ENCODE measurements around the gene NGEF. TPM values are rescaled to one million over a fixed set of nuclear protein-coding genes. Genes with fewer than 3 reads are reported as not detected.

NGEF gene
- total and polyA plus RNA-seq, 8 donors, result 3.3 to 7.1 (median 5.4) TPM

DNA sequence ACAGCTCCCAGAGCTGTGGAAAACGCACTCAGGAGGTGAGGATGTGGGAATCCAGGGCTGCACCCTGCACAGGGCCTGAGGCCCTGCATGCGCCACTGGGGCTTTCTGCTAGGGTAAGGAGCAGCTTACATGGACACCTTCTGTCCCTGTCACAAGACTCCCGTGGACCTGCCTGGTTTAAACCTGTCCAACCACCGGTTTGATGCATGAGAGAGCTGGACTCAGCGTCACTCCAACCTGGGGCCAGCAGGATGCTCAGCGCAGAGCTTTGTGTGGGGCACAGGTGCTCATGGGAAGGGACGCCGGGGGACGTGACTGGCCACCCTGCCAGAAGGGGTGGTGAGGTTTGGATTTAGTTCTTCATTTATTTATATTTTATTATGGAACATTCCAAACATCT, 118.8 kb downstream of the NGEF start:
- intact Hi-C loops (cut with DNase I), result no loop called here
- WGBS, 2 donors, result 91 to 94% methylated on average over 9 of the region's 9 CpGs
- no peaks in the 10 kb centered on the region for H3K9me3 ChIP-seq
- no peaks in the 10 kb centered on the region for H3K27me3 ChIP-seq
- no peak overlapping the region for H3K27ac ChIP-seq
- H3K36me3 ChIP-seq, result no peaks in the 10 kb centered on the region
- H3K4me1 ChIP-seq, result peaks cover 0 to 10% (median 6%) of the 10 kb centered on the region in 3 donors
- TF ChIP-seq, protein P1, sequence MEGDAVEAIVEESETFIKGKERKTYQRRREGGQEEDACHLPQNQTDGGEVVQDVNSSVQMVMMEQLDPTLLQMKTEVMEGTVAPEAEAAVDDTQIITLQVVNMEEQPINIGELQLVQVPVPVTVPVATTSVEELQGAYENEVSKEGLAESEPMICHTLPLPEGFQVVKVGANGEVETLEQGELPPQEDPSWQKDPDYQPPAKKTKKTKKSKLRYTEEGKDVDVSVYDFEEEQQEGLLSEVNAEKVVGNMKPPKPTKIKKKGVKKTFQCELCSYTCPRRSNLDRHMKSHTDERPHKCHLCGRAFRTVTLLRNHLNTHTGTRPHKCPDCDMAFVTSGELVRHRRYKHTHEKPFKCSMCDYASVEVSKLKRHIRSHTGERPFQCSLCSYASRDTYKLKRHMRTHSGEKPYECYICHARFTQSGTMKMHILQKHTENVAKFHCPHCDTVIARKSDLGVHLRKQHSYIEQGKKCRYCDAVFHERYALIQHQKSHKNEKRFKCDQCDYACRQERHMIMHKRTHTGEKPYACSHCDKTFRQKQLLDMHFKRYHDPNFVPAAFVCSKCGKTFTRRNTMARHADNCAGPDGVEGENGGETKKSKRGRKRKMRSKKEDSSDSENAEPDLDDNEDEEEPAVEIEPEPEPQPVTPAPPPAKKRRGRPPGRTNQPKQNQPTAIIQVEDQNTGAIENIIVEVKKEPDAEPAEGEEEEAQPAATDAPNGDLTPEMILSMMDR (IDR thresholded peaks at IDR 0.05), result no peak
- no peak overlapping the region for H3K4me3 ChIP-seq
- no peak for ATAC-seq
- no peak for DNase-seq
- no peak for FAIRE-seq

DNA sequence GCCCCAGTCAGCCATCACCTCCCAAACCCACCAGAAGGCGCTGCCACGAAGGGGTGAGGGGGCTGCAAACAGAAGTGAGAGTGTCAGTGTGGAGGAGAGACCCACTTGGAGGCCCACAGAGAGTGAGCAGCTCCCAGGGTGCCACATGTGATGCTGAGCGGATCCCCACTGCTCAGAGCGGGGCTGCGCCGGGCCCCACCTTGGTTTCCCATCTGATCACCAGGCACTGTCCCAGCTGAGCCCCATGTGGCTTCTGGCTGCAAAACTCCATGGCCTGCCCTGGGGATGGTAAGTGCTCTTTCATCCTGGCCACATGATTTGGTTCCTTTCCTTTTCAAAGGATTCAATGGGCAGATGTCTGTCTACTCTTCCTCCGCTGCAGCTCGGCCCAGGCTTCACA, 119.2 kb downstream of the NGEF start:
- H3K9me3 ChIP-seq, result no peaks in the 10 kb centered on the region
- intact Hi-C loops (cut with DNase I), result no loop called here
- no peak overlapping the region for H3K4me3 ChIP-seq
- H3K36me3 ChIP-seq, result no peaks in the 10 kb centered on the region
- no peak overlapping the region for H3K27ac ChIP-seq
- TF ChIP-seq, protein P1 (IDR thresholded peaks at IDR 0.05), result no peak
- peak in 1 of 6 donors; percentile 50 for DNase-seq
- no peak for ATAC-seq
- 94 to 95% methylated on average over 8 of the region's 8 CpGs for WGBS, 2 donors
- FAIRE-seq, result no peak
- H3K27me3 ChIP-seq, result no peaks in the 10 kb centered on the region
- H3K4me1 ChIP-seq, result peaks cover 0 to 10% (median 6%) of the 10 kb centered on the region in 3 donors

DNA sequence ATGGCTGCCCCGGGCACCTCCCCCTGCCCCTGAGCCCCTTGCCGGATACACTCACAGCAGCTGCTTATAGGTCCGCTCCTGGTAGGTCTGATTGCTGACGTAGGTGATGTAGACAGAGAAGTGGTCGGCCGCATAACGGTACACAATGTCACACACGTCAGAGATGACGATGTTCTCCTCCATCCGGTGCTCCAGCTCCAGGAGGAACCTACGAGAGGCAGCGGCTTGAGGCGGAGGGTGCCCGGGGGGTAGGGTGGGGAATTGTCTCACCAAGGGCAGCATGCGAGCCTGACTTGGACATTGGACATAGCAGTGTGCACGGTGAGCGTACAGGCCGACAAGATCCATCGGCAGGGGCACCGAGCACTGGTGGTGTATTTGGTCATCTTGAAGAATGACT, 120.2 kb downstream of the NGEF start:
- intact Hi-C loops (cut with DNase I), result no loop called here
- WGBS, 2 donors, result 90 to 95% methylated on average over 20 of the region's 20 CpGs
- FAIRE-seq, result no peak

DNA sequence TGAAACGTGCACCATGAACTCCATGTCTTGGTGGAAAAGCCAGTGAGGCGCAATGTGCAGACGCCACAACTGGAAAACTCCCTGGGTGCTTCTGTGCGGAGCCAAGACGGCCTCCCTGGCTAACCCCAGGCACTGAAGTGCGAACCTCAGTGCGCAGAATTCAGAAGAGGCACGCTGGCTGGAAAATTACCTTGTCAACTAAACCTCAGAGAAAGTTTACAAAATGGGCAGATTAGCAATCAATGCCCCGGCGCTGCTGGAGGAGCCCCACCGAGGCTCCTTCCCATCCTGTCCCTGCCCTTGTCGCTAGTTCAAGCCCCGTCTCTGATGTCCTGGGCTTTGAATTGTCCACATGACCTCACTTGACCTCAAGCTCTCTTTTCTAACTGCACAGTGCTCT, 120.8 kb downstream of the NGEF start:
- H3K27ac ChIP-seq, result no peak overlapping the region
- no peak for DNase-seq
- H3K9me3 ChIP-seq, result no peaks in the 10 kb centered on the region
- no peaks in the 10 kb centered on the region for H3K36me3 ChIP-seq
- WGBS, 2 donors, result 92% methylated on average over 13 of the region's 13 CpGs
- intact Hi-C loops (cut with DNase I), result no loop called here
- H3K4me1 ChIP-seq, result peaks cover 0 to 10% (median 6%) of the 10 kb centered on the region in 3 donors
- no peak overlapping the region for H3K4me3 ChIP-seq
- H3K27me3 ChIP-seq, result no peaks in the 10 kb centered on the region
- no peak for ATAC-seq
- TF ChIP-seq, protein P1 (IDR thresholded peaks at IDR 0.05), result no peak
- FAIRE-seq, result no peak

More for the DNA sequence above, 120.2 kb downstream of the NGEF start:
- H3K9me3 ChIP-seq, result no peaks in the 10 kb centered on the region
- H3K27ac ChIP-seq, result no peak overlapping the region
- TF ChIP-seq, protein P1 (IDR thresholded peaks at IDR 0.05), result no peak
- no peak for ATAC-seq
- H3K36me3 ChIP-seq, result no peaks in the 10 kb centered on the region
- peak in 1 of 6 donors; percentile 59 for DNase-seq
- no peaks in the 10 kb centered on the region for H3K27me3 ChIP-seq
- peaks cover 0 to 10% (median 6%) of the 10 kb centered on the region in 3 donors for H3K4me1 ChIP-seq
- H3K4me3 ChIP-seq, result no peak overlapping the region

DNA sequence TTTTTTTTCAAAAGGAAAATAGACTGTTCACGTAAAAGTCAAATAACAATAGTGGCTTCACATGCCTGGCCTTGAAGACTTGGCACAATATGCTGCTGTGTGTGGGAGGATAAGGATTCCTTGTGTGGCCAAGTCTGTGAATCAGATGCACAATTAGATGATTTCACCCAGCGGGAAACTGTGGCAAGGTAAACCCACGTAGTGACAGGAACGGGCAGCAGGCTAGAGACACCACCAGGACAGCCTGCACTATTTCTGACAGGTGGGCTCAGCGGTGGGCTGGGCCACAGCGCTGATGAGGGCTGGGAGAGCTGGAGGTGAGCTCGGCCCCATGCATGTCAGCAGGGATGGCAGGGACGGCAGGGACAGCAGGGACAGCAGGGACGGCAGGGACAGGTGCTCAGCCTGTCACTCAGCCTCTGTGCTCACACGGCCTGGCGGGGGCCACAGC, 121.4 kb downstream of the NGEF start:
- WGBS, 2 donors, result 34 to 38% methylated on average over 10 to 11 of the region's 11 CpGs
- Histone ChIP-seq H3K27ac (peak overlapping the region in 2 of 4 donors; percentile 33 to 50), H3K9me3 (no peaks in the 10 kb centered on the region), H3K4me3 (no peak overlapping the region), H3K4me1 (peaks cover 0 to 10% (median 6%) of the 10 kb centered on the region in 3 donors), H3K36me3 (no peaks in the 10 kb centered on the region), H3K27me3 (no peaks in the 10 kb centered on the region)
- peak; percentile 29 to 50 (median 37) for ATAC-seq
- FAIRE-seq, result no peak
- intact Hi-C loops (cut with DNase I), result no loop called here
- TF ChIP-seq, protein P1 (IDR thresholded peaks at IDR 0.05), result no peak
- DNase-seq, result peak in 1 of 6 donors; percentile 27
